Activated naive CD8-positive, alpha-beta T cell (primary cell): Measurements from ENCODE around the gene CIITA.
A peak's percentile ranks its signal among the peaks of the same experiment; 100 is the strongest.

Experiments used
- H3K27ac Mint-ChIP-seq: one replicate; pipeline ENCODE4 v1.8.0; 2021; ENCODE audit warnings: mixed read lengths
- H3K27me3 Mint-ChIP-seq: one replicate; pipeline ENCODE4 v1.8.0; 2021; ENCODE audit warnings: mixed read lengths
- H3K36me3 Mint-ChIP-seq: one replicate; pipeline ENCODE4 v1.8.0; 2021; ENCODE audit warnings: mixed read lengths
- H3K4me1 Mint-ChIP-seq: one replicate; pipeline ENCODE4 v1.8.0; 2021; ENCODE audit warnings: low read depth, mixed read lengths
- H3K4me3 Mint-ChIP-seq: one replicate; pipeline ENCODE4 v1.8.0; 2021; ENCODE audit warnings: mild to moderate bottlenecking, mixed read lengths
- H3K9me3 Mint-ChIP-seq: one replicate; pipeline ENCODE4 v1.8.0; 2021; ENCODE audit warnings: low read depth, mixed read lengths

The CIITA gene

GRCh38 chr16:10971560-10971961, 94.6 kb downstream of the CIITA start:
- H3K36me3 Mint-ChIP-seq, result peaks cover 14% of the 10 kb centered on the region
- no peak overlapping the region for H3K4me3 Mint-ChIP-seq
- peaks cover 30% of the 10 kb centered on the region for H3K4me1 Mint-ChIP-seq
- no peaks in the 10 kb centered on the region for H3K9me3 Mint-ChIP-seq
- no peaks in the 10 kb centered on the region for H3K27me3 Mint-ChIP-seq
- no peak overlapping the region for H3K27ac Mint-ChIP-seq

DNA sequence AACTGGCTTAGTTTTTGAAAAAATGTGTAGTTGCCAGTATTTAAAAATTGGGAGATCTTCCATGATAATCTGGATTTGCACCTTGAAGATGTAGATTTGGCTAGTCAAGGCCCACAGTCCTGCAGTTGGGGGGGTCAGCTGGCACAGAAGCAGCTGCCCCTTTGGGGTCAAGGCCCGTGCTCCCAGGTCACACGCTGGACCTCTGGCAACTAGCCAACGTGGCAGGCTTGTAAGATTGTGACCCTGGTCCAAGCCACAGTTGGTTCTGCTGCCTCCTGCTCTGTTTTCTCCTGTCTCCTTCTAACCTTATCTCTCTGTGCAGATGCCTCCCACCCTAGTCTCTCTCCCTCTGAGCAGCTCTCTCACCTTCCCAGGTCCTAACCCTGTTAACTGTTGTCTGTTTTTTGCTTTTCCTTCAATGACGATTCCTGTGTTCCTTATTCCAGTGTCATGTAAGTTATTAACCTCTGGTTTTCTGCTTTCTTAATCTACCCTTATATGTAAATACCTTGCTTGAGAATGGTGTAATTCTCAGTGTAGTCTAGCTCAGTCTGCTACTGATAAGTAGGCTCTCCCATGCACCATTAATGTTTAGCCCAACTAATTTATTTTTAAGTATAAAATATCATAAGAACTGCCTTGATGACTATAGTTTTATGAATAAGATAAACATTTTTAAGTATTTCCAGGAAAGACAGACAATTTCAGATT, 95.3 kb downstream of the CIITA start:
- Mint-ChIP-seq H3K4me3 (peak overlapping the region; percentile 36), H3K36me3 (peaks cover 8% of the 10 kb centered on the region), H3K9me3 (no peaks in the 10 kb centered on the region), H3K27me3 (no peaks in the 10 kb centered on the region), H3K4me1 (peaks cover 26% of the 10 kb centered on the region), H3K27ac (peak overlapping the region; percentile 46)

DNA sequence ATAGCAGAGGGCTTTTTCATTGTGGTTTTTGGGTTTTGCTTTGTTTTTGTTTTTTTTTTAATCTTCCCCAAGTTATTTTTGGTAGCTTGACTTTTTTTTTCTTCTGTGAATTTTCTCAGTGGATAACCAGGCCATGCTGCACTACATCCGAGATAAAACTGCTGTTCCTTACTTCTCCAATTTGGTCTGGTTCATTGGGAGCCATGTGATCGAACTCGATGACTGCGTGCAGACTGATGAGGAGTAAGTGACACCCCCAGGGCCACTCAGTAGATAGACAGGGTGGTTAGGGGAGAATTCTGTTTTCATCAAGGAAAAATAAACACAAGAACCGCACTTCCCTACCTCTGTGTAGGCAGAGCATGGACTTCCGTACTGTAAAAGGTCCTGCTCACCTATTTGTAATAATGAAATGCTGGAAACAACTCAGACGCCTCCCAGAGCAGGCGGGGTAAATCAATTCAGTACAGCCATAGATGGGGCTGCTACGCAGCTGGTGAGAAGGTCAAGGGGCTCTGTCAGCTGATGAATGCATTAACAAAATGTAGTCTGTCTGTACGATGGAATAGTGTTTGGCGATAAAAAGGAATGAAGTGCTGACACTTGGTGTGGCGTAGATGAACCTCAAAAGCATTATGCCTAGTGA, 95.9 kb downstream of the CIITA start:
- Mint-ChIP-seq H3K9me3 (no peaks in the 10 kb centered on the region), H3K4me3 (no peak overlapping the region), H3K27me3 (no peaks in the 10 kb centered on the region), H3K4me1 (peaks cover 29% of the 10 kb centered on the region), H3K36me3 (peaks cover 8% of the 10 kb centered on the region), H3K27ac (peak overlapping the region; percentile 46)

GRCh38 chr16:10976634-10977033, 99.6 kb downstream of the CIITA start:
- Mint-ChIP-seq H3K27ac (no peak overlapping the region), H3K27me3 (no peaks in the 10 kb centered on the region), H3K36me3 (peaks cover 8% of the 10 kb centered on the region), H3K9me3 (no peaks in the 10 kb centered on the region), H3K4me1 (peaks cover 22% of the 10 kb centered on the region), H3K4me3 (no peak overlapping the region)

DNA sequence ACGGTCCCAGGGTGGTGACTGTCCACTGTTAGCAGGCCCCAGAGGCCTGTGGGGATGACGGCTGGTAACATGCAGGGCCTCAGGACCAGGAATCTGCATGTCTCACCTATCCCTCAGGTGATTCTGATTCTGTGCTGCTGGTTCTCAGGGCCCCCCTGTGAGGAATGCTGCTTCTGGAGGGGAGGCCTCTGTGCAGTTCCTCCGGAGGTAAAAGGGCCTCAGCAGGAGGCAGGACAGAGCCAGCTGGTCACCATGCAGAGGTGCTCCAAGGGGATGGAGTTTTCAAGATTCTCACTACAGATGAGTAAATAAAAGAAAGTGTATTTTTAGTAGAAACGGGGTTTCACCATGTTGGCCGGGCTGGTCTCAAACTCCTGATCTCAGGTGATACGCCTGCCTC, 101.1 kb downstream of the CIITA start:
- H3K4me3 Mint-ChIP-seq, result no peak overlapping the region
- H3K27ac Mint-ChIP-seq, result no peak overlapping the region
- peaks cover 6% of the 10 kb centered on the region for H3K36me3 Mint-ChIP-seq
- no peaks in the 10 kb centered on the region for H3K9me3 Mint-ChIP-seq
- no peaks in the 10 kb centered on the region for H3K27me3 Mint-ChIP-seq
- H3K4me1 Mint-ChIP-seq, result peaks cover 10% of the 10 kb centered on the region

- peaks cover 8% of the 10 kb centered on the region for H3K4me1 Mint-ChIP-seq
- H3K36me3 Mint-ChIP-seq, result peaks cover 4% of the 10 kb centered on the region
- no peak overlapping the region for H3K4me3 Mint-ChIP-seq
- H3K9me3 Mint-ChIP-seq, result no peaks in the 10 kb centered on the region
- H3K27ac Mint-ChIP-seq, result no peak overlapping the region
- no peaks in the 10 kb centered on the region for H3K27me3 Mint-ChIP-seq
Measured at GRCh38 chr16:10978871-10979446, 102.0 kb downstream of the CIITA start.

GRCh38 chr16:10979717-10980601, 103.0 kb downstream of the CIITA start:
- H3K36me3 Mint-ChIP-seq, result peaks cover 3% of the 10 kb centered on the region
- H3K4me3 Mint-ChIP-seq, result no peak overlapping the region
- peaks cover 12% of the 10 kb centered on the region for H3K4me1 Mint-ChIP-seq
- no peaks in the 10 kb centered on the region for H3K9me3 Mint-ChIP-seq
- no peaks in the 10 kb centered on the region for H3K27me3 Mint-ChIP-seq
- no peak overlapping the region for H3K27ac Mint-ChIP-seq

- no peaks in the 10 kb centered on the region for H3K9me3 Mint-ChIP-seq
- H3K27me3 Mint-ChIP-seq, result no peaks in the 10 kb centered on the region
- no peak overlapping the region for H3K4me3 Mint-ChIP-seq
- no peak overlapping the region for H3K27ac Mint-ChIP-seq
- peaks cover 14% of the 10 kb centered on the region for H3K4me1 Mint-ChIP-seq
- H3K36me3 Mint-ChIP-seq, result peaks cover 3% of the 10 kb centered on the region
Measured at GRCh38 chr16:10980813-10981212, 103.8 kb downstream of the CIITA start.

DNA sequence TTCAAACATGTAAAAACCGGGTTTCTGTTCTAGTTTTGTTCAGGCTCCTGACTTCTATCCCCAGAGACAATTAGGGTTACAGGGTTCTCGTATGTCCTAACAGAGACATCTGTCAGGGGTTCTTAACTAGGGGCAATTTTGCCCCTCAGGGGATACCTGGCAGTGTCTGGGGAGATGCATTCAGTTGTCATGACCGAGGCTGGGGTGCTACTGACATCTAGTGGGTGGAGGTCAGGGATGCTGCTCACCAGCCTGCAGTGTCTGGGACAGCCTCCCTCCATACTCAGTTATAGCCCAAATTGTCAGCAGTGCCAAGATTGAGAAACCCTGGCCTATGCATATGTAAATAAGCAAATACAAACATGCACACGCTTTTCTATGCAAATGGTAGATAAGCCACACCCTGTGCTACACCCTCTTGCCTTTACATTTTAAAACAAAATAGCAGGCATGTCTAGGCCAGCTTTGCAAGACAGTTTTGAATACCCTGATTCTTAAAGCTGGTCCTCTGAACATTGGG, 104.8 kb downstream of the CIITA start:
- H3K4me3 Mint-ChIP-seq, result no peak overlapping the region
- H3K36me3 Mint-ChIP-seq, result peaks cover 3% of the 10 kb centered on the region
- no peak overlapping the region for H3K27ac Mint-ChIP-seq
- H3K9me3 Mint-ChIP-seq, result no peaks in the 10 kb centered on the region
- peaks cover 18% of the 10 kb centered on the region for H3K4me1 Mint-ChIP-seq
- H3K27me3 Mint-ChIP-seq, result no peaks in the 10 kb centered on the region

- no peak overlapping the region for H3K27ac Mint-ChIP-seq
- peaks cover 3% of the 10 kb centered on the region for H3K36me3 Mint-ChIP-seq
- H3K27me3 Mint-ChIP-seq, result no peaks in the 10 kb centered on the region
- no peaks in the 10 kb centered on the region for H3K9me3 Mint-ChIP-seq
- H3K4me3 Mint-ChIP-seq, result no peak overlapping the region
- peaks cover 22% of the 10 kb centered on the region for H3K4me1 Mint-ChIP-seq
Measured at GRCh38 chr16:10982465-10983150, 105.6 kb downstream of the CIITA start.

DNA sequence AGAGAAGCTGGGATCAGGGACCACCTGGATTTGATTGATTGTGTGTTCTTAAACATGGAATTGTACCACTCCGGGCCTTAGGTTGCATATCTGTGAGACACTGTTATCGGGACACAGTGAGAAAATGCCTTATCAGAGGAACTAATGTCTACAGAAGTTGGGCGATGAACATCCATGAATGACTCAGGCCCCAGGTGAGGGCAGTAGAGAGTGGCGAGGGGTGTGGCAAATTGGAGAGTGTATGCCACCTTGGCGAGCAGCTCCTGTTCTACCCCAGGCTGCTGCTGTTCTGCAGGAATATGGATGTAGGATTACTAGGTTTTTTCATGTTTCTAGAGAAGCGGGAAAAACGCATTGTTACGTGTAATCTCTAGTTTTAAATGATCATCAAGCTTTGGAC, 106.2 kb downstream of the CIITA start:
- H3K27me3 Mint-ChIP-seq, result no peaks in the 10 kb centered on the region
- no peaks in the 10 kb centered on the region for H3K9me3 Mint-ChIP-seq
- H3K4me1 Mint-ChIP-seq, result peaks cover 25% of the 10 kb centered on the region
- H3K36me3 Mint-ChIP-seq, result peaks cover 3% of the 10 kb centered on the region
- H3K4me3 Mint-ChIP-seq, result no peak overlapping the region
- H3K27ac Mint-ChIP-seq, result no peak overlapping the region

GRCh38 chr16:10984509-10984908, 107.5 kb downstream of the CIITA start:
- H3K27ac Mint-ChIP-seq, result peak overlapping the region; percentile 46
- H3K4me3 Mint-ChIP-seq, result no peak overlapping the region
- no peaks in the 10 kb centered on the region for H3K27me3 Mint-ChIP-seq
- H3K36me3 Mint-ChIP-seq, result peaks cover 5% of the 10 kb centered on the region
- H3K9me3 Mint-ChIP-seq, result no peaks in the 10 kb centered on the region
- peaks cover 38% of the 10 kb centered on the region for H3K4me1 Mint-ChIP-seq
